Panc1 (cell line): ENCODE data around the gene AQP11. TPM values are rescaled to one million over a fixed set of nuclear protein-coding genes. Genes with fewer than 3 reads are reported as not detected.
A peak's percentile ranks its signal among the peaks of the same experiment; 100 is the strongest.
"Not testable (repeated sequence)": the region's sequence is repeated elsewhere in the genome, so short reads cannot be mapped to it uniquely, and the experiment has no call there.

ENCODE experiments used
- ATAC-seq: fragments of 200-7000 bp; cut with Tn5 transposase; 2 replicates; pipeline ENCODE4 v1.9.1; 2020; ENCODE audit warnings: mild to moderate bottlenecking, moderate library complexity
- BruUV-seq: library from RNA; stranded (reverse); fragments of 400-500 nt; replicated peaks from 2 replicates; lab custom pipeline; 2021; lab: Mats Ljungman, UMichigan
- CTCF ChIA-PET: fragments of 300-600 bp; sonication (Branson Sonifier 250); formaldehyde crosslinking; loops from one replicate; lab custom pipeline; 2022; ENCODE audit warnings: antibody characterized with exemption; lab: Charles Lee
- POLR2A ChIA-PET: fragments of 300-600 bp; sonication (Branson Sonifier 250); formaldehyde crosslinking; loops from one replicate; lab custom pipeline; 2022; ENCODE audit warnings: antibody characterized with exemption; lab: Charles Lee
- DNase-seq: peaks from one replicate; pipeline ENCODE4 v3.0.0-alpha.2; 2010; ENCODE audit warnings: low read depth, low spot score
- H3K27ac ChIP-seq: 2 replicates; pipeline ENCODE4 v1.5.1; 2011; ENCODE audit warnings: mild to moderate bottlenecking, low read length, inconsistent platforms
- H3K27me3 ChIP-seq: fragments of 200-500 bp; sonication (Bioruptor generic); 2 replicates; pipeline ENCODE4 v1.6.0; 2014; ENCODE audit warnings: low read length, inconsistent platforms; ENCODE audit not compliant: control insufficient read depth, insufficient read depth
- H3K36me3 ChIP-seq: fragments of 200-500 bp; sonication (Bioruptor generic); 2 replicates; pipeline ENCODE4 v1.5.1; 2014; ENCODE audit warnings: inconsistent platforms, mild to moderate bottlenecking, low read length, moderate library complexity; ENCODE audit not compliant: control insufficient read depth, insufficient read depth
- H3K4me1 ChIP-seq: 2 replicates; pipeline ENCODE4 v1.5.1; 2011; ENCODE audit warnings: inconsistent platforms, mild to moderate bottlenecking, low read length, moderate library complexity; ENCODE audit not compliant: control insufficient read depth, insufficient read depth
- H3K4me3 ChIP-seq, 2 experiments: 2 replicates each; pipeline ENCODE4 v1.5.1; 2011 to 2012; ENCODE audit warnings: low read depth in 2 of 2, low read length in 2 of 2, mild to moderate bottlenecking in 2 of 2, inconsistent platforms in 1 of 2, moderate library complexity in 1 of 2
- H3K9me3 ChIP-seq: fragments of 200-500 bp; sonication (Bioruptor generic); 2 replicates; pipeline ENCODE4 v1.5.1; 2014; ENCODE audit warnings: low read depth, mild to moderate bottlenecking, inconsistent platforms, low read length, moderate library complexity; ENCODE audit not compliant: control insufficient read depth, insufficient read depth
- CTCF ChIP-seq: fragments of 450-650 bp; IDR thresholded peaks from 2 replicates; pipeline ENCODE4 v1.5.1; 2017; ENCODE audit warnings: mild to moderate bottlenecking
- POLR2AphosphoS5 ChIP-seq: IDR thresholded peaks from 2 replicates; pipeline ENCODE4 v1.6.1; 2012; ENCODE audit warnings: mild to moderate bottlenecking, low read depth, low read length, moderate library complexity
- SIN3A ChIP-seq: IDR thresholded peaks from 2 replicates; pipeline ENCODE4 v1.6.1; 2012; ENCODE audit warnings: low read depth, mild to moderate bottlenecking, low read length, moderate library complexity, borderline replicate concordance; ENCODE audit not compliant: insufficient read depth
- TCF7L2 ChIP-seq: IDR thresholded peaks from 2 replicates; pipeline ENCODE4 v1.6.1; 2011; ENCODE audit warnings: mild to moderate bottlenecking, low read depth, low read length, inconsistent platforms
- in situ Hi-C: cut with HindIII; loops from 2 replicates; pipeline ENCODE4 v1.10.0; 2016; ENCODE audit warnings: low sequenced_read_pairs, low pct_unique_long_range_greater_than_20kb
- intact Hi-C: fragments of 100-400 bp; cut with micrococcal nuclease; formaldehyde crosslinking; loops from one replicate; pipeline ENCODE4 v1.10.0; 2022; ENCODE audit not compliant: unreplicated experiment
- total RNA-seq: library from RNA; stranded (reverse); gene quantifications from one replicate; pipeline ENCODE4 v1.2.1, GENCODE V29; 2021; ENCODE audit not compliant: unreplicated experiment
- TF ChIP-seq, protein P1 (sequence below), 2 experiments: IDR thresholded peaks; 2 replicates each; pipeline ENCODE4 v1.6.1; 2011 to 2012; ENCODE audit warnings: low read depth in 2 of 2, control low read depth in 1 of 2, low read length in 1 of 2, mild to moderate bottlenecking in 1 of 2, moderate library complexity in 1 of 2; ENCODE audit not compliant: insufficient read depth in 1 of 2

Gene AQP11
- total RNA-seq, 1 experiment from 2014 or later: 2.3 TPM

GRCh38 chr11:77548552-77549445 is 41.0 kb upstream of the AQP11 start:
- H3K9me3 ChIP-seq: peaks cover 6% of the 10 kb centered on the region; the same call in 1 of the 2 replicates
- BruUV-seq: no TSS peak
- no peaks in the 10 kb centered on the region for H3K27me3 ChIP-seq
- H3K27ac ChIP-seq: no peak overlapping the region
- intact Hi-C loops (loop anchor here (2.0 to 5.0 kb wide), 2 partner anchors 356 to 421 kb away; partner anchors contain the start of gene MYO7A), in situ Hi-C loops (no loop called here)
- ATAC-seq (peak; percentile 67), DNase-seq (no peak)
- no peaks in the 10 kb centered on the region for H3K36me3 ChIP-seq
- TF ChIP-seq SIN3A: no peak
- no peak for TF ChIP-seq TCF7L2
- peak; percentile 63 for TF ChIP-seq CTCF
- TF ChIP-seq, protein P1, sequence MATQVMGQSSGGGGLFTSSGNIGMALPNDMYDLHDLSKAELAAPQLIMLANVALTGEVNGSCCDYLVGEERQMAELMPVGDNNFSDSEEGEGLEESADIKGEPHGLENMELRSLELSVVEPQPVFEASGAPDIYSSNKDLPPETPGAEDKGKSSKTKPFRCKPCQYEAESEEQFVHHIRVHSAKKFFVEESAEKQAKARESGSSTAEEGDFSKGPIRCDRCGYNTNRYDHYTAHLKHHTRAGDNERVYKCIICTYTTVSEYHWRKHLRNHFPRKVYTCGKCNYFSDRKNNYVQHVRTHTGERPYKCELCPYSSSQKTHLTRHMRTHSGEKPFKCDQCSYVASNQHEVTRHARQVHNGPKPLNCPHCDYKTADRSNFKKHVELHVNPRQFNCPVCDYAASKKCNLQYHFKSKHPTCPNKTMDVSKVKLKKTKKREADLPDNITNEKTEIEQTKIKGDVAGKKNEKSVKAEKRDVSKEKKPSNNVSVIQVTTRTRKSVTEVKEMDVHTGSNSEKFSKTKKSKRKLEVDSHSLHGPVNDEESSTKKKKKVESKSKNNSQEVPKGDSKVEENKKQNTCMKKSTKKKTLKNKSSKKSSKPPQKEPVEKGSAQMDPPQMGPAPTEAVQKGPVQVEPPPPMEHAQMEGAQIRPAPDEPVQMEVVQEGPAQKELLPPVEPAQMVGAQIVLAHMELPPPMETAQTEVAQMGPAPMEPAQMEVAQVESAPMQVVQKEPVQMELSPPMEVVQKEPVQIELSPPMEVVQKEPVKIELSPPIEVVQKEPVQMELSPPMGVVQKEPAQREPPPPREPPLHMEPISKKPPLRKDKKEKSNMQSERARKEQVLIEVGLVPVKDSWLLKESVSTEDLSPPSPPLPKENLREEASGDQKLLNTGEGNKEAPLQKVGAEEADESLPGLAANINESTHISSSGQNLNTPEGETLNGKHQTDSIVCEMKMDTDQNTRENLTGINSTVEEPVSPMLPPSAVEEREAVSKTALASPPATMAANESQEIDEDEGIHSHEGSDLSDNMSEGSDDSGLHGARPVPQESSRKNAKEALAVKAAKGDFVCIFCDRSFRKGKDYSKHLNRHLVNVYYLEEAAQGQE (IDR thresholded peaks at IDR 0.05; ENCODE audit: insufficient read depth in 1 of 2, low read depth in 2 of 2, low read length in 1 of 2): no peak
- no peak for TF ChIP-seq POLR2AphosphoS5
- H3K4me3 ChIP-seq: no peak overlapping the region; a peak in 1 of 4 replicates
- CTCF ChIA-PET: interaction anchor here (0.6 to 2.3 kb wide), 7 partner anchors 8 to 502 kb away, joined by 3 to 15 read pairs (median 3); no protein-coding TSS in a partner anchor
- peaks cover 4% of the 10 kb centered on the region; the same call in 1 of the 2 replicates for H3K4me1 ChIP-seq
- POLR2A ChIA-PET: no interaction called here

DNA sequence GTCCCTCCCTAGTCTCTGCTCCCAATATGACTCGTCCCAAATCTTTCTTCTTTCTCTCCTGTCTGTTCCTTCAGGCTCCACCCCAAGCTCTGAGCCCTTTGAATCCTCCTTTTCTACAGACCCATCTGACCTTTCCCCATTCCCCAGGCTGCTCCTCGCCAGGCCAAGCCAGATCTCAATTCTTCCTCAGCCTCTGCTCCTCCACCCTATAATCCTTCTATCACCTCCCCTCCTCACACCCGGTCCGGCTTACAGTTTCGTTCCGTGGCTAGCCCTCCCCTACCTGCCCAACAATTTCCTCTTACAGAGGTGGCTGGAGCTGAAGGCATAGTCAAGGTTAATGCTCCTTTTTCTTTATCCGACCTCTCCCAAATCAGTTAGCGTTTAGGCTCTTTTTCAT is 38.3 kb upstream of the AQP11 start:
- POLR2A ChIA-PET, ATAC-seq, H3K4me3 ChIP-seq, H3K4me1 ChIP-seq, H3K27me3 ChIP-seq, H3K27ac ChIP-seq, BruUV-seq, CTCF ChIA-PET, H3K36me3 ChIP-seq, intact Hi-C loops, DNase-seq, in situ Hi-C loops: not testable (repeated sequence)
- peaks cover 14% of the 10 kb centered on the region; the same call in 1 of the 2 replicates for H3K9me3 ChIP-seq
